Measurements from ENCODE around the gene TSHR.
"Not testable (repeated sequence)": the region's sequence is repeated elsewhere in the genome, so short reads cannot be mapped to it uniquely, and the experiment has no call there.

The TSHR gene

GRCh38 chr14:80955416-80955941 is at the start of gene TSHR:
TSS of gene TSHR (plus strand) at chr14:80955621. CDS start at chr14:80955681, 60 bp downstream.
- DNase-seq: no peak

GRCh38 chr14:80906336-80906735 is 49.1 kb upstream of the TSHR start:
- DNase-seq: no peak

GRCh38 chr14:80906946-80907345 is 48.5 kb upstream of the TSHR start:
- no peak for DNase-seq

- DNase-seq: not testable (repeated sequence)
These were observed 43.4 kb upstream of the TSHR start for GRCh38 chr14:80912013-80912412.

GRCh38 chr14:80919622-80920021 is 35.8 kb upstream of the TSHR start:
- DNase-seq: no peak

GRCh38 chr14:80923368-80923767 is 32.1 kb upstream of the TSHR start:
- no peak for DNase-seq

- DNase-seq: no peak
These were observed 30.9 kb upstream of the TSHR start for GRCh38 chr14:80924365-80925103.

GRCh38 chr14:80926397-80927082 is 28.9 kb upstream of the TSHR start:
- DNase-seq: no peak

- DNase-seq: no peak
These were observed 28.1 kb upstream of the TSHR start for GRCh38 chr14:80927083-80927989.

GRCh38 chr14:80930095-80930494 is 25.3 kb upstream of the TSHR start:
- no peak for DNase-seq

- peak; percentile 55 for DNase-seq
These were observed 24.5 kb upstream of the TSHR start for GRCh38 chr14:80930836-80931389.

- no peak for DNase-seq
These were observed 22.1 kb upstream of the TSHR start for GRCh38 chr14:80933282-80933681.

GRCh38 chr14:80933686-80934085 is 21.7 kb upstream of the TSHR start:
- DNase-seq: no peak

GRCh38 chr14:80940146-80940545 is 15.3 kb upstream of the TSHR start:
- DNase-seq: no peak

GRCh38 chr14:80941241-80942185 is 13.9 kb upstream of the TSHR start, which contains the start of gene CEP128:
TSS of gene CEP128 (minus strand) at chr14:80941738.
- DNase-seq: peak; percentile 86

GRCh38 chr14:80942191-80942600 is 13.2 kb upstream of the TSHR start:
- DNase-seq: no peak

GRCh38 chr14:80944861-80945617 is 10.4 kb upstream of the TSHR start:
- no peak for DNase-seq

GRCh38 chr14:80946187-80946586 is 9.2 kb upstream of the TSHR start:
- DNase-seq: no peak

- DNase-seq: peak; percentile 25
These were observed 8.6 kb upstream of the TSHR start for GRCh38 chr14:80946797-80947196.

GRCh38 chr14:80948291-80948690 is 7.1 kb upstream of the TSHR start:
- no peak for DNase-seq

GRCh38 chr14:80951491-80951890 is 3.9 kb upstream of the TSHR start:
- no peak for DNase-seq
